NCI-H460 (cell line): ENCODE data around the gene SLC24A3. TPM values are rescaled to one million over a fixed set of nuclear protein-coding genes. Genes with fewer than 3 reads are reported as not detected.

Experiments
- DNase-seq: peaks from one replicate; pipeline ENCODE4 v3.0.0-alpha.2; 2016; ENCODE audit warnings: low read depth; ENCODE audit errors: extremely low read depth
- total RNA-seq: library from RNA; depleted of rRNA; stranded (reverse); fragments of >200 nt; shearing (Covaris generic); gene quantifications from 2 replicates; pipeline ENCODE4 v1.2.3, GENCODE V29; 2014

SLC24A3 gene
- total RNA-seq, 1 experiment from 2014 or later: 0.02 TPM

GRCh38 chr20:19416627-19417026 is 204.2 kb downstream of the SLC24A3 start:
- no peak for DNase-seq

- no peak for DNase-seq
Measured at GRCh38 chr20:19419396-19419795, 207.0 kb downstream of the SLC24A3 start.

- DNase-seq: no peak
Measured at GRCh38 chr20:19423097-19423899, 210.9 kb downstream of the SLC24A3 start.

- DNase-seq: no peak
Measured at GRCh38 chr20:19423900-19424620, 211.6 kb downstream of the SLC24A3 start.

- no peak for DNase-seq
Measured at GRCh38 chr20:19426356-19426755, 213.9 kb downstream of the SLC24A3 start.

GRCh38 chr20:19427480-19427879 is 215.0 kb downstream of the SLC24A3 start:
- DNase-seq: no peak

GRCh38 chr20:19427913-19428312 is 215.5 kb downstream of the SLC24A3 start:
- no peak for DNase-seq

GRCh38 chr20:19428324-19428723 is 215.9 kb downstream of the SLC24A3 start:
- no peak for DNase-seq

GRCh38 chr20:19429538-19429937 is 217.1 kb downstream of the SLC24A3 start:
- no peak for DNase-seq

GRCh38 chr20:19430641-19431315 is 218.3 kb downstream of the SLC24A3 start:
- DNase-seq: no peak

GRCh38 chr20:19431316-19431700 is 218.9 kb downstream of the SLC24A3 start:
- no peak for DNase-seq

- DNase-seq: no peak
Measured at GRCh38 chr20:19431906-19432305, 219.5 kb downstream of the SLC24A3 start.

GRCh38 chr20:19433371-19434350 is 221.2 kb downstream of the SLC24A3 start:
- no peak for DNase-seq

- no peak for DNase-seq
Measured at GRCh38 chr20:19435316-19435715, 222.9 kb downstream of the SLC24A3 start.

GRCh38 chr20:19435821-19436220 is 223.4 kb downstream of the SLC24A3 start:
- no peak for DNase-seq

- DNase-seq: no peak
Measured at GRCh38 chr20:19438488-19438887, 226.0 kb downstream of the SLC24A3 start.

GRCh38 chr20:19440660-19441527 is 228.5 kb downstream of the SLC24A3 start:
- DNase-seq: no peak

GRCh38 chr20:19446246-19446645 is 233.8 kb downstream of the SLC24A3 start:
- no peak for DNase-seq

GRCh38 chr20:19448632-19449031 is 236.2 kb downstream of the SLC24A3 start:
- no peak for DNase-seq
